Measurements from ENCODE around the gene KCND1.

The KCND1 gene

GRCh38 chrX:48974033-48974432 is 2.4 kb upstream of the KCND1 start:
- no peak for DNase-seq

GRCh38 chrX:48972220-48973164 is 848 bp upstream of the KCND1 start:
- peak; percentile 30 for DNase-seq

- no peak for DNase-seq
Measured at GRCh38 chrX:48969471-48969870, 2.2 kb downstream of the KCND1 start.

GRCh38 chrX:48968377-48968776 is 3.3 kb downstream of the KCND1 start:
- no peak for DNase-seq

- DNase-seq = no peak
Measured at GRCh38 chrX:48966796-48967579, 4.7 kb downstream of the KCND1 start.

GRCh38 chrX:48965959-48966358 is 5.7 kb downstream of the KCND1 start:
- no peak for DNase-seq

DNA sequence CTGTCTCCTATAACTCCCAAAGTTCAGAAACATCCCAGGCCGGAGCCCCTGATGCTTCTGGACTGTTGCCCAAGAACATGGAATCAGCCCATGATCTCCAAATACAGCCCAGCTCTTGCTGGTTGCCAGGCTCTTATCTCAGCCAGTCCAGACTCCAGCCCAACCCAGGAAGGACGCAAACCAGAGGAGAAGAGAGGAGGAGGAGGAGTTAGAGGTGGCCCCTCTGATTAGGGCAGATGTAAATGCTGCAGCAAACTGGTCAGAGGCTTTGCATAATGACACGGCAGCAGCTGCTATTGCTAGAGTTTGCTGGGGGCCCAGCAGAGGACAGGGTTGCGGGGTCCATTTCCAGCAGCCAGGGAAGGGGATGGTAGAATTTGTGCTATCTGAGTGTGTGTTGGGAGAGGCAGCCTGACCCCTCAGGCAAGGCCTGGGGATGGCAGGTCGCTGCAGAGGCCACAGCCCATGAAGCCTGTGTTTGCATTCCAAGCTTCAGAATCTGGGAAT is 10.0 kb downstream of the KCND1 start:
- no peak for DNase-seq

DNA sequence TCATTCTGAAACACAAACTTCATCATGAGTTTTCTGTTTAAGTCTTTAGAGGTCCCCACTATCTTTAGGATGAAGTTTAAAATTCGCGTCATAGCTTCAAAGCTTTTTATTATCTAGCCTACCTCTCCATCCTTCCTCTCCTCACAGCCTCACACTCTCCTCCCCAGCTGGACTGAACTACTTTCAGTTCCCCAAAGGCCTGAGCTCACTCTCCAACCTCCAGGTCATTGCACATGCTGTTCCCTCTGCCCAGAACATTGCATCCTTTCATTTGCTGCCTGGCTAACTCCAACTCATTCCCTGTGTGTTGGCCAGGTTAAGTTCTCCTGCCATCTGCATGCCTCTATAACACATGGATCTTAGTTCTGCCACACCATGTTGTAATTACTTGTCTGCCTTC is 11.4 kb downstream of the KCND1 start:
- DNase-seq = no peak

DNA sequence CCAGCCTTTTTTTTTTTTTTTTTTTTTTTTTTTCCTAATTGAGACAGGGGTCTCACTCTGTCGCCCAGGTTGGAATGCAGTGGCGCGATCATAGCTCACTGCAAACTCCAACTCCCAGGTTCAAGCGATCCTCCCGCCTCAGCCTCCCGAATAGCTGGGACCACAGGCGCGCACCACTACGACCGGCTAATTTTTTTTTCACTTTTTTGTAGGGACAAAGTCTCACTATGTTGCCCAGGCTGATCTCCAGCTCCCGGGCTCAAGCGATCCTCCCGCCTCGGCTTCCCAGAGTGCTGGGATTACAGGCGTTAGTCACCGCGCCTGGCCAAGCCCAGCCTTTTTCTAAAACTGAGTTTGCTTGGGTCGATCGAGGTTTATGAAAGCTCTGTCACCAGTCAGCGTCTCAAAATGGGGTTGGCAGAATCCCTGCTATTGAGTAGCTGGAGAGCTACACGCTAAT is 13.0 kb downstream of the KCND1 start:
- no peak for DNase-seq

DNA sequence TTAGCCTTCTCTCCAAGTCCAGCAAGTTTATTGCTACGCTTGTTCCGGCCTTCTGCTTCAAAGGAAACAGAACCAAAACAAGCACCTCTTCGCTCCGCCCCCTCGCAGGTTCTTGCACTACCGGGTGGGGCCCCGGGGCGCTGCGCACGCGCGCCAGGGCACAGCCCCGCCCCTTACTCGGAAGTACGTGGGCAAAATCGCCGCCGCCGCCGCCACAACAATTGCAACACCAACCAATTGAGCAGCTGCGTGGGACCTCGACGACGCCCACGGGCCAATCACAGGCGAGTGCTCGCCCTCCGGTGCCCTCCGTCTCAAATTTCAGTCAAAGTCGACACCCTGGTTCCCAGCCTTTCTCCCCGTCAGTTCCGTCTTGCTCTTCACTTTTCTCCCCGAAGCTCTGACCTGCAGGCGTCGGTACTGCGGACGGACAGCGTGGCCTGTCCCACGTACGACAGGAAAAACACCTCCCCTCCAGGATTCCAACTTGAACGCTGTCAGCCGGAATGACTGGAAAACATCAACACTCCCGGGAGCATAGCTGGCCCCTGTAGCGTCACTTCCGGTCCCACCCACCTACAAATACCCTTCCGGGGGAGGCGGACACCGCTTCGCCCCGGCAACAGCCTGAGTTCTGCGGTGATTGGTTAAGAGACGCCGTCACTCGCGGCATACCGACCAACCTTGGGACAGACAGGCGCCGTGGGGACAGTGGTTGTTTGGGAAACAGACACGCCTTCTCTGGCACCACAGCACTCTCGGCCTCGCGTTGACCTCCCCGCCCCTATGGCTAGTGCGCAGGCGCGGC is 13.6 kb downstream of the KCND1 start:
- peak; percentile 93 for DNase-seq

- DNase-seq = peak; percentile 76
Measured at GRCh38 chrX:48957477-48957826, 14.2 kb downstream of the KCND1 start, which contains the start of gene OTUD5. OTUD5 (minus strand) TSS chrX:48957607; CDS start chrX:48957570, 37 bp downstream.

- DNase-seq = peak; percentile 54
Measured at GRCh38 chrX:48956728-48957414, 14.8 kb downstream of the KCND1 start.

- no peak for DNase-seq
Measured at GRCh38 chrX:48948589-48948988, 23.1 kb downstream of the KCND1 start.

DNA sequence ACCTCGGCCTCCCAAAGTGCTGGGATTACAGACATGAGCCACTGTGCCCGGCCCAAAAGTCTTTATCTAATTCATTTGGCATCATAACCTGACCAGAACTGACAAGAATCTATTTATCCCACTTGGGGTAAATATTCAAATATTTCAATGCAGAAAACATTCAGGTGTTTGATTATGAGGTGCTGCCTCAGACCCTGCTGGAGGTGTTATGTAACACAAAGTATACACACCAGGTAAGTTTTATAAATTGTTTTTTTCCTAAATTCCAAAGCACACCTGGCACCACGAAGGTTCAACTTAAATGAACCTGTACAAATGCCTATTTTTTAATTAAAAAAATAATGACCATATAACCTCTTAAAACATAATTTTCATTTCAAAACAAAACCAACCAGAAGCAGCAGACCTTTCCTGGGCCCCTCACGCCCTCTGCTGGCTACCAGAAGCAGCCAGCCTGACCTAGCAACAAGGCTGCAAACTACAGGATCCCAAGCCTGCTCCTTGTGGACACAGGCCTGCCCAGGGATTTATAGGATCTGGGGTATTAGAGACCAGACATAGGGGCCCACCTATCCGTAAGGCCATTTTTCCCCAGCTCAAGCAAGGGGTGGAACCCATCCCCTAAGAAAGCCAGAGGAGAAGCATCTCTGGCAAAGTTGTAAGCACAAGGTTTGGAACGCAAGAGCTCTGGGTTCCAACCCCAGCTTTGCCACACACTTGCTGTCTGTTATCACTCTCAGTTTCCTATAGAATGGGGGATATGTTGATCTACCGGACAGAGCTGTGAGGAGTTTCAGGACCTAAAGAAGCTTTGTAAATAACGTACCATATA is 25.9 kb downstream of the KCND1 start:
- peak; percentile 53 for DNase-seq

DNA sequence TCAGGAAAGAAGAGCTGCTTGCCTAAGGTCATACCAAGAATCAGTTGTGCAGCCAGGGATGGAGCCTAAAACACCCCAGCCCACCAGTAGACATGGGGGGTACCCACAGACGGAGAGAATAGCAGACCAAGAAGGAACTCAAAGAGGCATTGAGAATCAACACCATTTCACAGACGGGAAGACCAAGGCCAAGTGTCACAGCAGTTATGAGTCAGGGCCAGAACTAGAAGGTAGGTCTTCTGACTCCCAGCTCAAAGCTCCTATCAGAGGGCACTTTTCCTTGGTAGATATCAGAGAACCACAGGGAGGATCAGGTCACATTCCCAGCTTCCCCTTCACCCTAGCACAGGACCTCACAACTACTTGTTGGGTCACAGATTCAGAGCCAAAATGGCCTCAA is 28.7 kb downstream of the KCND1 start:
- no peak for DNase-seq

GRCh38 chrX:48940404-48940955 is 31.2 kb downstream of the KCND1 start:
- DNase-seq = no peak

DNA sequence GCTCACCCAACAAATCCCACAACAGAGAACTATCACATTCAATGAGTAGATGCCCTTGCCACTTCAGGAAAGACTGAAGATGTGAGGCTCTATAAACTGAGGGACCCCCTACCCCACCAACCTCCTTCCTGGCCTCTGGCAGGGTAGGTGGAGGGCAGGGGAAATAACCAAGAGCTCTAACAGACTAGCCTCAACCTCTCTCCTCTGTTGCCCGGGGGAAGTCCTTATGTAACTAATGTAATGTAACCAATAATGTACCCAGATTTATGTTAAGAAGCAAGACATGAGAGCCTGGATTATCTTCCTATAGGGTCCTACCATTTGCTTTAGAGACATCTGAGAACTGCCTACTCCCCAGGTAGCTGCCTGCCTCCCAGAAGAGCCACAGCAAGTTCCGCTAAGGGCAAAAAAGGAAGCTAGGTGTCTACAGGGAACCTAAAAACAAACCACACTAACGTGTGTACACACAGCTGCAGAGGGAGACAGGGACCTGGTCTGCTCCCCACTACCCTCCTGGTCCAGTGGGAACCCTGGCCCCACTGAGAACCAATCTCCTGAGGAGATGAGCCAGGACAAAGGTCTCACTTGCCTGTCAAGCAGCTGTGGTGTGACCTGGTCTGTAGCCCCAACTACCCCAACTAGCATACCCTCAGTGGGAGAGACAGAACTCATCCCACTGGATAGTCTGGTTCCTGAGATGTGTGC is 32.0 kb downstream of the KCND1 start:
- DNase-seq = no peak

GRCh38 chrX:48938721-48939425 is 32.8 kb downstream of the KCND1 start:
- peak; percentile 81 for DNase-seq
